SKM-1 treated with dmso at 0.1 percent for 144 hours (cell line): ENCODE measurements around the gene PAK6.

ENCODE experiments used
- DNase-seq: peaks from one replicate; lab custom pipeline; 2025; ENCODE audit not compliant: unreplicated experiment; lab: John Stamatoyannopoulos, UW

Gene PAK6

DNA sequence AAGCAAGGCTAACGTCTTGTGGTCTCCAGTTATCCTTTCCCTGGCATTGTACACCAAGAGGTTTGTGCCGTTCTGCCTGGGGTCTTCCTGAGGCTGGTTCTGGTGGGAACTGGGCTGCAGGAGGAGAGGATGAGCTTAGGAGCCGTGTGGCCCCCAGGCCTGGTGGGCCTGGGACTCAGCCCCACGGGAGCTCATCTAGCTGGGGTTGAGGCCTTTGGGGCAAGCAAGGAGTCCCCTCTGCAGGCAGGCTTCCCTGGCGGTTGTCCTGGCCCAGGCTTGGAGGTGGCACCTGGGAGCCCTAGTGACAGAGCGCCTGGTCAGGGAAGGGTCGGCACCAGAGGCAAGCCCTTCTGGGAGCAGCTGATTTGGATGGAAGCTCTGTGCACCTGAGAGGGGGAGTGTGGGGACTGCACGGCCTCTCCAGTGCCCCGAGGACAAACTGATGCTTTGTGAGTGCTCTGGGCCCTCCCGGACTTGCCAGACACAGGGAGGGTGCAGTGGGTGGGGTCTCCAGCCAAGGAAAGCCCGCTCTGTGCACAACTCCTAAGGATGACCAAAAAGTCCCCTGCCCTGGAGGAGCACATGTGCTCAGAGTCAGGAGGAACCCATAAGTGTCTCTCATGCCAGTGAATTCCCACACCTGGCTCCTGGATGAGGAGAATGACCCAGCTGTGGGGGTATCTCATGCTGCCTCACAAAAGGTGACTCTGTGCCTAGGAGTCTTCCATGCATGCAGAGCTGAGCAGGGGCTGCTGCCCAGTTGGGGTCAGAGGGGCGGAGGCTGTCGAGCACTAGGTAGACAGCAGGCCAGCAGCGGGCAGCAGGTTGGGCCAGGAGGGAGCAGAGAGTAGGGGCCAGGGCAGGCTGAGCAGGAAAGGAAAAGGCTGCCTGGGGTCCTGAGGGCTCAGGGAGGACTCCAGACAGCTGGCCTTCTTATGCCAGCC, 2.7 kb downstream of the PAK6 start:
- DNase-seq = no peak

- DNase-seq = no peak
Observed at GRCh38 chr15:40242213-40242599, 3.3 kb downstream of the PAK6 start.

GRCh38 chr15:40242601-40243000, 3.7 kb downstream of the PAK6 start:
- no peak for DNase-seq

GRCh38 chr15:40243126-40243810, 4.4 kb downstream of the PAK6 start:
- peak; percentile 42 for DNase-seq

DNA sequence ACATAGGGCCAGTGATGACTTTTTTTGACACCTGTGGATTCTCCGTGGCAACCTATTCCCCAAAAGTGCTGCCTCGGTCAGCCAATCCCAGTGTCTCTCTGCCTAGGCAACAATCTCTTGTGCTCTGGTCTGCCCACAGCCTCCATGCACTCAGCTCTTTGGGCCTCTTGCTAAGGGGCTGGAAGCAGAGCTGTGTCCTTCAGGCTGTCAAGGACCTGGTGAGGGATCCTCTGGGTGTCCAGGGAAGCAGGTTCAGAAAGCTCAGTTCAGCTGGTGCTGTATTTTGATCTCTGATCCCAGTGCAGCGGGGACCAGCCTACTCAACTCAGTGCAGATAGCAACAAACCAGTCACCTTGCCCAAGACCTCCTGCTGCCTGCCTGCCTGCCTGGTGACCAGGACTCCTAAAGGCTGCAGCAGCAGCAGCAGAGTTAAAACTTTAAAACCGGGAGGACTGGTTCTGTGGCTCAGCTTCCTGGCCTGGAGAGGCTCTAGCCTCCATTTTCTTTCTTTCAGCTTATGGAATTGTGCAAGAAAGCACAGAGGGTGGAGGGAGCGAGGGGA, 6.2 kb downstream of the PAK6 start:
- peak; percentile 2 for DNase-seq

DNA sequence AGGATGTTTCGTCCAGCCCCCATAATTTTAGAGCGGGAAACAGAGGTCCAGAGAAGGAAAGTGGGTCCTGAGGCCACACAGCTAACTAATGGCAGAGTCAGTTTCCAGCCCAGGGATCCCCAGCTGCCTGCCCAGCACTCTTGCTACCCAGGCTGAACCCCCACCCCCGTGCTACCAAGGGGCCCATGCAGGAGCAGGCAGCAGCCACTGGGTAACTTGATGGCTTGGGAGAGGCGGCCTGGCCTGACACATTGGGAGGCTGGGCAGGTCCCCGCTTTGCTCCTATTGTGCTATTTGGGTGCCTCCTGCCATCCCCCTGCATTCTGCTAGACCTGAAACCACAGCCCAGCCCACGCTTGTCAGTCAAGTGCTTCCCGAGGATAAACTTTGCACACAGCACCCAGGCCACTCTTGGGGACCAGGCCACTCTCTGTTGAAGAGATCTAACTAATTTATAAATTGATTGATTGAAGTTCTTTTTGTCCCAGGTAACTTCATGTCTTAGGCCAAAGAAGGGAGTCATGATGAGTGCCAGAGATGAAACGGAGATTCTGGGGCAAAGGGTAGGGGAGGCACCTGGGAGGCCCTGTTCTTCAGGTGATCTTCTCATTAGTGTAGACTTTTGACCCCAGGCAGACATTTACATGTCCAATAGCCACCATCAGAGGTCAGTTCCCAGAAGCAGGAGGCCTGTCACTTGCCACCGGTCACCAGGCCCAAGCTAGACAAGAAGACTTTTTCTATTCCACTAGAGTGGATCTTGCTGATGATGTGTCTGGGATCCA, 7.0 kb downstream of the PAK6 start:
- no peak for DNase-seq

GRCh38 chr15:40246496-40247280, 7.8 kb downstream of the PAK6 start:
- no peak for DNase-seq

GRCh38 chr15:40247406-40247971, 8.6 kb downstream of the PAK6 start:
- DNase-seq = no peak

- DNase-seq = no peak
Observed at GRCh38 chr15:40248006-40248783, 9.3 kb downstream of the PAK6 start.

DNA sequence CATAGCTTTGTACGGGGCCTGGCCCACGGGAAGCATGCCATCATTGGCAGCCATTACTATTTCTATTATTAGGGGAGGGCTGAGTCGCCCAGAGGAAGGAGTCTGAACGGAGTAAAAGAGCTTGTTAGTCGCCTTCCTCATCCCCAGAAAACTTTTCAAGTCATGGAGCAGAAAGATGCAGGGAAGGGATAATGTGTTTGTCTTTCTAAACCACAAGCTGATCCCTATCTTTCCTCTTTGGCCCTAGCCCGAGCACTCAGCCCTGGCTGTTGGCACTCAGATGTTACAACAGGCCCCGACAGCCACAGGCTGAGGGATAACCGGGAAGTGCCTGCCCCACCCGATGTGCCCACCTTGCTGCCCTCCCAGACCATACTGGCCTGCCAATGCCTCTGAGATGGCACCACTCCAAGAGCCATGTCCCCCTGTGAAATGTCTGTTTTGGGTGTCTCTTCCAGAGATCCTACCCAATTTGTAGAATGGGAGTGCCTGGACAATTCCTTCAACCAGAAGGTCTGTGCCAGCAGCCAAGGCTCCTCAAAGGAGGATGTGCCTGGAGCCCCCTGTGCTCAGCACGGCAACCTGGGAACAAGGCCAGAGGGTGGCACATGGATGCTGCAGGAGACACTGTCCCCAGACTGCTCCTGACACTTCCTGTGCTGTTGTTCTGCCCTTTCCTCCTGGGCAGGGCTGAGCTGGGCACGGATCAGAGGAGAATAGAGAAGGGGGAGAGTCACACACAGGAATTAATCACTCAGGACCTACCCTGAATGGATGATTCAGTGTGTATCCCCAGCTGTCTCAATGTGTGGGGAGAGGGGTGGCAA, 10.8 kb downstream of the PAK6 start:
- DNase-seq = no peak

GRCh38 chr15:40250304-40250656, 11.4 kb downstream of the PAK6 start:
- no peak for DNase-seq

GRCh38 chr15:40250771-40251483, 12.1 kb downstream of the PAK6 start:
- no peak for DNase-seq

GRCh38 chr15:40251486-40252140, 12.8 kb downstream of the PAK6 start:
- DNase-seq = no peak

DNA sequence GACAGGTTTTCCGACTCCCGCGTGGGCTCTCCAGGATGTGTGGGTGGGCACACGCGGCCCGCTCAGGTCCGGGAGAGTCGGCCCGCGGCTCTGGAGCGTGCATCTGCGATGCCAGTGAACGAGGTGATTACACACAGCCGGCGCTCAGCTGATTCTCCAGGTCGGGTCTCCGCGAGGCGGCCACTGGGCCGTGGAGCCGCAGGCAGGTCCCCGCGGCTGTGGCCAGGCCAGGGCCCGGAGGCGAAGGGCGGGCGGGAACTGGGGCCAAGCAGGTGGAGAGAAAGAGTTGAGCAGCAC, 13.2 kb downstream of the PAK6 start:
- DNase-seq = no peak

- peak; percentile 31 for DNase-seq
Observed at GRCh38 chr15:40252438-40253166, 13.7 kb downstream of the PAK6 start.

- DNase-seq = no peak
Observed at GRCh38 chr15:40253167-40253790, 14.4 kb downstream of the PAK6 start.
